HFF-Myc (cell line): Measurements from ENCODE around the gene FMO4.

Source experiments
- DNase-seq: peaks from one replicate; pipeline ENCODE4 v3.0.0-alpha.2; 2011; ENCODE audit warnings: low read depth; ENCODE audit errors: extremely low read depth
- H3K4me3 ChIP-seq: replicated peaks from 2 replicates; pipeline ENCODE4 v1.5.1; 2011; ENCODE audit warnings: low read depth, mild to moderate bottlenecking, control low read depth, low read length
- CTCF ChIP-seq: IDR thresholded peaks from 2 replicates; pipeline ENCODE4 v1.5.1; 2012; ENCODE audit warnings: mild to moderate bottlenecking, low read depth, low read length, control low read depth; ENCODE audit errors: missing control alignments

The FMO4 gene

GRCh38 chr1:171344473-171344820, 30.5 kb downstream of the FMO4 start:
- H3K4me3 ChIP-seq = no peak overlapping the region
- DNase-seq = no peak
- no peak for TF ChIP-seq CTCF

GRCh38 chr1:171345536-171345935, 31.6 kb downstream of the FMO4 start:
- H3K4me3 ChIP-seq = no peak overlapping the region
- TF ChIP-seq CTCF = no peak
- DNase-seq = no peak

- no peak overlapping the region for H3K4me3 ChIP-seq
- DNase-seq = no peak
- no peak for TF ChIP-seq CTCF
Observed at GRCh38 chr1:171346881-171347280, 32.9 kb downstream of the FMO4 start.

- no peak for DNase-seq
- TF ChIP-seq CTCF = no peak
- no peak overlapping the region for H3K4me3 ChIP-seq
Observed at GRCh38 chr1:171350594-171350993, 36.6 kb downstream of the FMO4 start.

- H3K4me3 ChIP-seq = no peak overlapping the region
- no peak for TF ChIP-seq CTCF
- no peak for DNase-seq
Observed at GRCh38 chr1:171351961-171352360, 38.0 kb downstream of the FMO4 start.

GRCh38 chr1:171352554-171352953, 38.6 kb downstream of the FMO4 start:
- no peak for TF ChIP-seq CTCF
- no peak for DNase-seq
- H3K4me3 ChIP-seq = no peak overlapping the region

- no peak overlapping the region for H3K4me3 ChIP-seq
- DNase-seq = no peak
- TF ChIP-seq CTCF = no peak
Observed at GRCh38 chr1:171355727-171356126, 41.7 kb downstream of the FMO4 start.
